Type B pancreatic cell (in vitro differentiated cells): ENCODE data around the gene CEBPA. TPM values are rescaled to one million over a fixed set of nuclear protein-coding genes. Genes with fewer than 3 reads are reported as not detected.

Source experiments
- DNase-seq: peaks from one replicate; pipeline ENCODE4 v3.0.0; 2021; ENCODE audit warnings: mixed read lengths; ENCODE audit not compliant: unreplicated experiment; ENCODE audit errors: extremely low spot score
- H3K27ac Mint-ChIP-seq: 2 replicates; pipeline ENCODE4 v1.8.0; 2021; ENCODE audit warnings: mild to moderate bottlenecking, mixed read lengths
- H3K27me3 Mint-ChIP-seq: 2 replicates; pipeline ENCODE4 v1.8.0; 2021; ENCODE audit warnings: mixed read lengths
- H3K36me3 Mint-ChIP-seq: 2 replicates; pipeline ENCODE4 v1.8.0; 2021; ENCODE audit warnings: mixed read lengths
- H3K4me1 Mint-ChIP-seq: one replicate; pipeline ENCODE4 v1.8.0; 2021; ENCODE audit warnings: mixed read lengths; ENCODE audit not compliant: unreplicated experiment
- H3K4me3 Mint-ChIP-seq: 2 replicates; pipeline ENCODE4 v1.8.0; 2021; ENCODE audit warnings: mild to moderate bottlenecking, mixed read lengths
- H3K9me3 Mint-ChIP-seq: 2 replicates; pipeline ENCODE4 v1.8.0; 2021; ENCODE audit warnings: mixed read lengths
- CTCF ChIP-seq: fragments of 200-600 bp; sonication (generic); conservative IDR thresholded peaks from 2 replicates; pipeline ENCODE4 v1.5.0; 2021; ENCODE audit warnings: antibody characterized with exemption, mild to moderate bottlenecking
- long read RNA-seq: library from polyadenylated mRNA; unstranded; transcript quantifications from one replicate; pipeline ENCODE4 v2.0.0, GENCODE V29; 2020
- total RNA-seq: library from RNA; stranded (reverse); gene quantifications from 2 replicates; pipeline ENCODE4 v1.2.1, GENCODE V29; 2021; ENCODE audit warnings: low replicate concordance

CEBPA gene
- total RNA-seq = 24.4 and 50.4 TPM in 2 replicates
- long read RNA-seq, partial matches to known transcripts = 0 of 1 reads
- long read RNA-seq, other reads (novel, unspliced or antisense) = 0 of 1 reads

- Mint-ChIP-seq H3K9me3 (no peaks in the 10 kb centered on the region), H3K36me3 (no peaks in the 10 kb centered on the region), H3K27me3 (peaks cover 43% of the 10 kb centered on the region), H3K4me3 (peak within 1 kb of the TSS; percentile 84), H3K27ac (no peak within 1 kb of the TSS), H3K4me1 (peaks cover 11% of the 10 kb centered on the region)
- peak; percentile 66 for TF ChIP-seq CTCF
- DNase-seq = peak; percentile 89
Observed at GRCh38 chr19:33302175-33302973, at the start of gene CEBPA. Gene CEBPA (minus strand): TSS chr19:33302534. CDS start chr19:33302414, 120 bp downstream.

GRCh38 chr19:33350538-33351309 is 48.4 kb upstream of the CEBPA start:
- DNase-seq = no peak
- H3K9me3 Mint-ChIP-seq = peaks cover 5% of the 10 kb centered on the region
- peaks cover 19% of the 10 kb centered on the region for H3K27me3 Mint-ChIP-seq
- no peaks in the 10 kb centered on the region for H3K4me1 Mint-ChIP-seq
- H3K4me3 Mint-ChIP-seq = no peak overlapping the region
- H3K27ac Mint-ChIP-seq = peak overlapping the region; percentile 89
- H3K36me3 Mint-ChIP-seq = no peaks in the 10 kb centered on the region
- no peak for TF ChIP-seq CTCF

- Mint-ChIP-seq H3K27ac (no peak overlapping the region), H3K27me3 (peaks cover 28% of the 10 kb centered on the region), H3K4me3 (no peak overlapping the region), H3K36me3 (no peaks in the 10 kb centered on the region), H3K9me3 (no peaks in the 10 kb centered on the region), H3K4me1 (peaks cover 3% of the 10 kb centered on the region)
- DNase-seq = no peak
- TF ChIP-seq CTCF = no peak
Observed at GRCh38 chr19:33349319-33350289, 47.3 kb upstream of the CEBPA start.

GRCh38 chr19:33348301-33349010 is 46.1 kb upstream of the CEBPA start:
- TF ChIP-seq CTCF = no peak
- no peaks in the 10 kb centered on the region for H3K36me3 Mint-ChIP-seq
- no peaks in the 10 kb centered on the region for H3K9me3 Mint-ChIP-seq
- no peak overlapping the region for H3K27ac Mint-ChIP-seq
- DNase-seq = no peak
- no peak overlapping the region for H3K4me3 Mint-ChIP-seq
- peaks cover 9% of the 10 kb centered on the region for H3K4me1 Mint-ChIP-seq
- peaks cover 33% of the 10 kb centered on the region for H3K27me3 Mint-ChIP-seq
